Breast epithelium (tissue), 3 donors: ENCODE measurements around the gene LCN6.

Experiments
- POLR2A ChIP-seq: fragments of 450-650 bp; IDR thresholded peaks from one replicate; pipeline ENCODE4 v1.6.1; 2016; ENCODE audit warnings: antibody characterized with exemption, mild to moderate bottlenecking, moderate library complexity
- POLR2AphosphoS5 ChIP-seq, 3 donors: sonication (generic); formaldehyde crosslinking; IDR thresholded peaks; one replicate each; pipeline ENCODE4 v1.6.1; 2017; ENCODE audit warnings: antibody characterized with exemption in 3 of 3
- TF ChIP-seq, protein P1 (sequence below), 3 donors: fragments of 450-650 bp; IDR thresholded peaks; one replicate each; pipeline ENCODE4 v1.5.1; 2016 to 2017; ENCODE audit warnings: antibody characterized with exemption in 3 of 3, mild to moderate bottlenecking in 3 of 3, moderate library complexity in 3 of 3

DNA sequence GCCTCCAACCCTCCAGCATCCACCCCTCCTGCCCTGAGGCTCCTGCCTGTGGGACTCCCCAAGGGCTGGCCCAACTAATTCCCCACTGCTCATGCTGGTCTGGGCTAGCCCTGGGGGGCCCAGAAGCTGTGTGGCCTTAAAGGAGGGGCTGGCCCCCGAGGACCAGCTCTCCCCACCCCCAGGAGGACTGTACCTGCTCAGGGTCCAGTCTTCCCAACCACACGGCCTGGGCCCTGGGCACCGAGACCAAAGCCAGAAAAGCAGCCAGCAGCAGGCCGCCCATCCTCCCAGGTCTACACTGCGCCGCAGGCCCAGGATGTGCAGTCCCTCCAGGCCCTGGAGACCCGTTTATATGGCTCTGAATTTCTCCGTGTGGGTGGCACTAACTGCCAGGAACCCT is at the start of gene LCN6:
- TF ChIP-seq, protein P1, sequence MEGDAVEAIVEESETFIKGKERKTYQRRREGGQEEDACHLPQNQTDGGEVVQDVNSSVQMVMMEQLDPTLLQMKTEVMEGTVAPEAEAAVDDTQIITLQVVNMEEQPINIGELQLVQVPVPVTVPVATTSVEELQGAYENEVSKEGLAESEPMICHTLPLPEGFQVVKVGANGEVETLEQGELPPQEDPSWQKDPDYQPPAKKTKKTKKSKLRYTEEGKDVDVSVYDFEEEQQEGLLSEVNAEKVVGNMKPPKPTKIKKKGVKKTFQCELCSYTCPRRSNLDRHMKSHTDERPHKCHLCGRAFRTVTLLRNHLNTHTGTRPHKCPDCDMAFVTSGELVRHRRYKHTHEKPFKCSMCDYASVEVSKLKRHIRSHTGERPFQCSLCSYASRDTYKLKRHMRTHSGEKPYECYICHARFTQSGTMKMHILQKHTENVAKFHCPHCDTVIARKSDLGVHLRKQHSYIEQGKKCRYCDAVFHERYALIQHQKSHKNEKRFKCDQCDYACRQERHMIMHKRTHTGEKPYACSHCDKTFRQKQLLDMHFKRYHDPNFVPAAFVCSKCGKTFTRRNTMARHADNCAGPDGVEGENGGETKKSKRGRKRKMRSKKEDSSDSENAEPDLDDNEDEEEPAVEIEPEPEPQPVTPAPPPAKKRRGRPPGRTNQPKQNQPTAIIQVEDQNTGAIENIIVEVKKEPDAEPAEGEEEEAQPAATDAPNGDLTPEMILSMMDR (IDR thresholded peaks at IDR 0.05): no peak
- TF ChIP-seq POLR2A: no peak
- TF ChIP-seq POLR2AphosphoS5 (IDR thresholded peaks at IDR 0.05): no peak
